NCI-H2107 treated with DMSO at 0.1 percent for 48 hours (cell line): ENCODE data around the gene FHAD1.

Experiments used
- DNase-seq: peaks from one replicate; lab custom pipeline; 2025; ENCODE audit not compliant: unreplicated experiment; lab: John Stamatoyannopoulos, UW

FHAD1 gene

DNA sequence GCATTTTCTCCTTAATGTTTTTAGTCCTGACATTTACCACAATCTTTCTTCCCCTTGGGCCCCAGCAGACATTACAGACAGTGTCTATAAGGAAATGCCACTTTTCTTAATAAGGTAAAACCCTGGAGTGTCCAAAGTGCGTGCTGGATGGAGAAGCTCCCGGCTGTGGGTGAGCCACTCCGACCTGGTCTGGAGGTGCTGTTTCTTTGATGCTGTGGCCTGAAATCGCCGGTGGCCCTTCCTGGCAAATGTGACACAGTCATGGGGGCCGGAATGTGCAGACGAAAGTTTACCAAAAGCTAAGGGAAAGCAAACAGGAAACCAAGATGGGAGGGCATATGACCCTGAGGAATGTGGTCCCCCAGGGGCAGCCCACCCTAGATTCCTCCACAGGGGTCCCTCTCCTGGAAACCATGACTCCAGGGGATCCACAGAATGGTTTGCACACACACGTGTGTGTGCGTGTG is 77.9 kb downstream of the FHAD1 start:
- no peak for DNase-seq

- DNase-seq: no peak
Observed at GRCh38 chr1:15325375-15326085, 78.5 kb downstream of the FHAD1 start.

GRCh38 chr1:15326691-15327588 is 79.9 kb downstream of the FHAD1 start:
- peak; percentile 82 for DNase-seq

- DNase-seq: no peak
Observed at GRCh38 chr1:15328351-15329103, 81.5 kb downstream of the FHAD1 start.

DNA sequence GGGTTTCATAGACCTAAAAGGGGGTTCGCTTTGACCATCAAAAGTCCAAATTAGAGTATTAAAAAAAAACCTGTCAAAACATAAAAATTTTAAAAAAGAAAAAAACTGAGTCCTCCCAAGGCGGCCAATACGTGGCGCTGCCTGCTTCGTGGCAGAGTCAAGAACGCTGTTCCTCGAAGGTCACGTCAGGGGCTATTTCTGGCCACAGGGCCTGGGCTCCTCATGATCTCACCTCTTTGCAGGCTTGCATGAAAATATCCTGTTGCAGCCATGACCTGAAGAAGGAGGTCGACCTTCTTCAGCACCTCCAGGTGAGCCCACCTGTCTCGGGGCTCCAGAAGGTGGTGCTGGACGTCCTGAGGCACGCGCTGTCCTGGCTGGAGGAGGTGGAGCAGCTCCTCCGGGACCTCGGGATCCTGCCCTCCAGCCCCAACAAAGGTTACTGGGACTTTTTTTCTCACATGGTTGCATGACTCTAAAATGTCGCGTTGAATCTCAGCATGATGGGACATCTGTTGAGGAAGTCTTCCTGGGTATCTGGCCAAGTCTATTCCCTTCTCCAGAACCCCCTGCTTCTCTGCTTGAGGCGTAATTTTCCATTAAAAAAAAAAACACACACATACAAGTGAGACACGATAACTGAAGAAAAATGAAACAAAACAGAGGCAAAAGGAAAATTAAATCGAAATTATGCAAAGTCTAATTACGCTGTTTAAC is 82.2 kb downstream of the FHAD1 start:
- DNase-seq: no peak

DNA sequence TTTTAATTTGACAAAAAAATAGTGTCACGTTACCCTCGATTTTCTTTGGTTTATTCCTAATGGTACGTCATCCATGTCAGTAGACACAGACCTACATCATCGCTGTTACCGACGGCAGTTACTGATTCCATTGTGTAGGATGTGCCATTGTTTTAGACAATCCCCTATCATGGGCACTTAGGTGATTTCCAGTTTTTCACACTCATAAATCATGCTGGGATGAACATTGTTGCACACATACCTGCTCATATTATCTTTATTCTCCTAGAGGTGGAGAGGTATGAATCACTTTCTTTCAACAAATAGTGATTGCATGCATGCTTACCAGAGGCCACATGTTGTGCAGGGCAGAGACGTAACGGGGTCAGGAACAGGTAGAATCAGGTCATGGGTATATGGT is 83.0 kb downstream of the FHAD1 start:
- DNase-seq: no peak

GRCh38 chr1:15331180-15331579 is 84.2 kb downstream of the FHAD1 start:
- no peak for DNase-seq

- no peak for DNase-seq
Observed at GRCh38 chr1:15331734-15332133, 84.7 kb downstream of the FHAD1 start.

GRCh38 chr1:15332525-15332924 is 85.5 kb downstream of the FHAD1 start:
- no peak for DNase-seq

DNA sequence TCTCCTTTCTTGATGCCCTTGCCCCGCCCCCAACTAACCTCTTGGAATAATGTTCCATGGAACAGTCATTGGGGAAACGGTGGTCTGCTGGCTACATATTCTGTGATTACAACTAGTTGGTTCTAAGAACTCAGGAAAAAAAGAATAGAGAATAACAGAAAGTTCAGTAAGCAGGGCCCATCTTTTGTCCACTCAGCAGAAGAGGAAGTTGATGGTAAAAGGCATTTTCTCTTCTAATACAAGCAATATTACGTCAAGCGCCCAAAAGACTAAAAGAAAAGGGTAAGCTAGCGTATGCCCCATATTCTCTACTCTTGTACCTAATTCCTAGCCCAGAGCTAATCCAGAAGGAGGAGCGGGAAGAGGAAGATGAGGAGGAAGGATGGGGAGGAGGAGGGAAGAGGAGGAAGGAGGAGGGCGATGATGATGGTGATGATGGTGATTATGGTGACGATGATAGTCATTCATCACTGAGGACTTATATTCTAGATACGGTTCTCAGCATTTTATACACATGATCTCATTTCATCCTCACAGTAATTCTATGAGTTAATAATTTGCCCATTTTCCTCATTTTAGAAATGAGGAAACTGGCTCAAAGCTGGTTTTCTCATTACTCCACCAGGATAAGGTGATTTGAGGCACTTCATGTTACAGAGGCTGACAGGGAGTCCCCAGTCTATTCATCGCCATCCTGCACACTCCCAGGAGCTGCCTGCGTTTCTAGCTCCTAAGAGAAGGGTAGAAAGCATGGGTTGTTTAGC is 86.1 kb downstream of the FHAD1 start:
- DNase-seq: no peak

DNA sequence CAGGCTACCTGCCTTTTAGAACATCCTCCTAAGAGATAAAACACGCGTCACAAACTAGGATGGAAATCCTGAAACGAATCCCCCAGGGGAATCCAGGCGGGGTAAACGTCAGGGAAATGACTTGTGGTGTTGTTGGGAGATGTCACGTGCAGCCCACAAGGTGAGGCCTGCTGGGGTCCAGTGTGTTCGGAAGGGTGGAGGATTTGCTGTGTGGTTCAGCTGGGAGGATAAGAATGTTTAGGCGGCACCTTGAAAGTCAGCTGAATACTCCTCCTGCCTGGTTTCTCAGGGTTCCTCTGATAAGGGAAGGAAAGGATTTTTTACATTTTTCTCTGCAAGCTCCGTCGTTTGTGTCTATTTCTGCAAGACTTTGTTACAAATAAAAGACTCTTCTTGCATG is 88.0 kb downstream of the FHAD1 start:
- DNase-seq: no peak

DNA sequence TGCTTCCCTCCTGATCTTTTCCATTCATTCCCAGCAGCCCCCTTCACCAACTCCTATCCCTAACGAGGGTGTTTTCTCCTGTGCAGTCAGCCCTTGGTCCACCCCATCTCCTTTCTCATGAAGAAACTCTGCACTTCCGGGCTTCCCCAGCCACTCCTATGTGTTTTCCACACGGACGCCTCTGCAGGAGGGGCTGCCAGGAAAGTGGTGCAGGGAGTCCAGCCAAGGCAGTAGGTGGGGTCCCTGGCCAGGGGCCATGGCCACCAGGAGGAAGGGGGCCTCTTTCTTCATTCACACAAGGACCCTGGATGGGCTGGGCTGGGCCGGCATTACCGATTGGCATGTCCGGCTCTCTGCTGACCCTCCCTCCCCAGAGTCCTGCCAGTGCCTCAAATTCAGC is 89.8 kb downstream of the FHAD1 start:
- no peak for DNase-seq

DNA sequence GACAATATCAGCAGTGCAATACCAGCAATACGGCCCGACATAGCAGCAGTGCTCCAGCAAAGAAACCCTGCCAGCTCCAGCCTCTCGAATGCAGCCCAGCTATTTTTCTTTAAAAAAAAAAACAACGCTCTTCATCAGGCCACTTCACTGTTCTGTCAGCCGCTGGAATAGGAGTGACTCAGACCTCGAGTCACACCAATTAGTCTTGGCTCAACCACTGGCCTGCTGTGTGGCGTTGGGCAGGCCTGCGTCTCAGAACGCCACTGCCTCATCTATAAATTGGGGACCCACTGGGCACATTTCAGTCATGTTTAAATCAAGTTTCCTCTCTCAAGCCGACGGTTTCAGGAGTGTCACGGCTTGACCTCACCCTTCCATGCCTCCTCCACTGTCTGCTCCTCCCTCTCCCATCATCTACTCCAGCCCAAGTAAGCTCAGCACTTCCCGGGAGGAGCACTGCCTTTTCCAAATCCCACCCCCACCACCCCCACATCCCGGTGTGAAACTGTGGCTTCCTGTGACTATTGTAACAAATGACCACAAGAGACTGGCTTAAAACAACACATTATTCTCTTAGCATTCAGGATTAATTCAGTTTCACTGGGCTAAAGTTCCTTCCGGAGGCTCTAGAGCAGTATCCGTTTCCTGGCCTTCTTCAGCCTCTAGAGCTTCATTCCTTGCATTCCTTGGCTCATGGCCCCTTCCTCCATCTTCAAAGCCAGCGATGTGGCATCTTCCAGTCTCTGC is 90.8 kb downstream of the FHAD1 start:
- no peak for DNase-seq

DNA sequence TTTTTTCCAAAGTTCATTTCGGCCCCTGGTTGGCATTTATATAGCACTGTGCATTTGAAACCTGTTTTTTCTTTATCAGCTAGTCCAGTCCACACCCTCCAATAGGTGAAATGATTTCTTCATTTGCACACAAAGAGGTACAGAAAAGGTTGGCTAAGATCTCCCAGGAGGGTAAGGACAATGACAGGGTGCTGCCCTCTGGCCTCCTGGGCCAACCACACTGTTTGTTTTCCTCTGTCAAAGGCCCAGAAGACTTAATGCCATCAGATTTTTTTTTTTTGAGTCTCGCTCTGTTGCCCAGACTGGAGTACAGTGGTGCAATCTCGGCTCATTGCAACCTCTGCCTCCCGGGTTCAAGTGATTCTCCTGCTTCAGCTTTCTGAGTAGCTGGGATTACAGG is 92.5 kb downstream of the FHAD1 start:
- DNase-seq: no peak

DNA sequence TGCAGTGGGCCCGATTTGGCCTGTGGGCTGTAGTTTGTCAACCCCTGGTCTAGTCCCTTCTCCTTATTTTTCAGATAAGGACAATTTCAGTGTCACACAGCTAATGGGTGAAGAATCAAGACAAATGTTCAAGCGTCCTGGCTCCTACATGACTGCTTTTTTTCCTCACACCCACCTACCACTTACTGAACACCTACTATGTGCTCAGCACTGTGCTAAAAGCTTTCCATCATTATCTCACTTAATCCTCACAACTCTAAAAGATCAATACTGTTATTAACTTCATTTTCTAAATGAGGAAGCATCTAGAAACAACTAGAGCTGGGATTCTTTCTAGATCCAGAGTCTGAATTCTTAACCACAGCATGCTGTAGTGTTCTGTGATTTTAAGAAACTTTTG is 94.2 kb downstream of the FHAD1 start:
- no peak for DNase-seq

DNA sequence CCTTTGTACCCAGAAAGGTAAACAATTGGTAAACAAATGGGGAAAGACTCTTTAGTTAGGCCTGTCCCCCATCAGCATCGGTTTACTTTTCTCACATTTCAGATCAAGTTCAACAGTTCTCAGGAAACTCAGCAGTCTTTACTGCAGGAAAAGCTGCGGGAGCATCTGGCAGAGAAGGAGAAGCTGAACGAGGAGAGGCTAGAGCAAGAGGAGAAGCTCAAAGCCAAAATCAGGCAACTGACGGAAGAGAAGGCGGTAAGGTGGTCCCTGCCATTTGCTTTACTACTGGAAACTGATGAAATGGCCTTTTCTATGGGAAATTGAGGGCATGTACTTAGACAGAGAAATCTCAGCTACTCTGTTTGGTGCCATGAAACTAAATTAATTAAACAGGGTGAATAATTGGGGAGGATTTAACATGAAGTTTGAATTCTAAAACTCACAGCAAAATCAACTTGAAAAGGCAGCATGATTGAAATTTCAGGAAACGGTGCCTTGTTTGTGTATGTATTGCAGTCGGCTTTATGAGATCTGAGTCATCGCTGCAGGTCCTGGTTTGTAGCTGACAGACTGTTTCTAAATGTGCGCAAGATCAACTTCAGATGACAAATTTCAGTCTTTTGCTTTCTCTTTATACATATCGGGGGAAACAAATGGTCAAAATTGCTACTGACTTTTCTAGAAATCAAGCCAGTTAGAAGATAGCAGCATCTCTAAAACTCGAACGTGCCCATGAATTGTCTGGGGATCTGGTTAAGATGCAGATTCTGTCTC is 94.8 kb downstream of the FHAD1 start:
- no peak for DNase-seq

GRCh38 chr1:15342408-15342967 is 95.5 kb downstream of the FHAD1 start:
- DNase-seq: no peak

DNA sequence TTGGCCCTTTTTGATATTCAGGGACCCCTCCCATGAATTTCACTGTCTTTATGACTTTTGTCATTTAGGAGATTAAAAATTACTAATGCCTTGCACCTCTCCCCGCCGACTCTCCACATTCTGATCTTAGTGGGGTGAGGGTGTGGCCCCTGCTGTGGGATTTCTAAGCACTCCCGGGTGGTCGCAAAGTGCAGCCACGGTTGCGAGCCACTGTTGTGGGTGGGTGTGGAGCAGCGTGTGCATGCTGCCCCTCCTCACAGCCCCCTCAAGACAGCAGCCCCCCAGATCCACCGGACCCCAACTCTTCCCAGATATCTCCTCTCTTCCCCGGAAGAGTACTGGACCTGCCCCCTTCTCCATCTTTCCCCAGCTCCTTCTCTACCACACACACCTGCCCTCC is 96.1 kb downstream of the FHAD1 start:
- no peak for DNase-seq
